Osteocyte (in vitro differentiated cells): ENCODE data around the gene CNOT1. TPM values are rescaled to one million over a fixed set of nuclear protein-coding genes. Genes with fewer than 3 reads are reported as not detected.
A peak's percentile ranks its signal among the peaks of the same experiment; 100 is the strongest.
"Not testable (repeated sequence)": the region's sequence is repeated elsewhere in the genome, so short reads cannot be mapped to it uniquely, and the experiment has no call there.

Source experiments
- DNase-seq: peaks from one replicate; pipeline ENCODE4 v3.0.0; 2021; ENCODE audit warnings: mixed read lengths; ENCODE audit not compliant: unreplicated experiment; ENCODE audit errors: extremely low spot score
- H3K27ac Mint-ChIP-seq: one replicate; pipeline ENCODE4 v1.8.0; 2021; ENCODE audit warnings: mild to moderate bottlenecking, mixed read lengths; ENCODE audit not compliant: unreplicated experiment
- H3K27me3 Mint-ChIP-seq: one replicate; pipeline ENCODE4 v1.8.0; 2021; ENCODE audit warnings: mixed read lengths; ENCODE audit not compliant: unreplicated experiment
- H3K36me3 Mint-ChIP-seq: one replicate; pipeline ENCODE4 v1.8.0; 2021; ENCODE audit warnings: mixed read lengths; ENCODE audit not compliant: unreplicated experiment
- H3K4me1 Mint-ChIP-seq: one replicate; pipeline ENCODE4 v1.8.0; 2021; ENCODE audit warnings: mixed read lengths; ENCODE audit not compliant: unreplicated experiment
- H3K4me3 Mint-ChIP-seq: one replicate; pipeline ENCODE4 v1.8.0; 2021; ENCODE audit warnings: mild to moderate bottlenecking, moderate library complexity, mixed read lengths; ENCODE audit not compliant: unreplicated experiment
- H3K9me3 Mint-ChIP-seq: one replicate; pipeline ENCODE4 v1.8.0; 2021; ENCODE audit warnings: mixed read lengths; ENCODE audit not compliant: unreplicated experiment
- CTCF ChIP-seq: fragments of 200-600 bp; sonication (generic); IDR thresholded peaks from 2 replicates; pipeline ENCODE4 v1.5.0; 2021; ENCODE audit warnings: antibody characterized with exemption, mild to moderate bottlenecking, moderate library complexity
- total RNA-seq: library from RNA; stranded (reverse); gene quantifications from 2 replicates; pipeline ENCODE4 v1.2.1, GENCODE V29; 2021

The CNOT1 gene
- total RNA-seq, 1 donor from 2014 or later = 122 TPM

DNA sequence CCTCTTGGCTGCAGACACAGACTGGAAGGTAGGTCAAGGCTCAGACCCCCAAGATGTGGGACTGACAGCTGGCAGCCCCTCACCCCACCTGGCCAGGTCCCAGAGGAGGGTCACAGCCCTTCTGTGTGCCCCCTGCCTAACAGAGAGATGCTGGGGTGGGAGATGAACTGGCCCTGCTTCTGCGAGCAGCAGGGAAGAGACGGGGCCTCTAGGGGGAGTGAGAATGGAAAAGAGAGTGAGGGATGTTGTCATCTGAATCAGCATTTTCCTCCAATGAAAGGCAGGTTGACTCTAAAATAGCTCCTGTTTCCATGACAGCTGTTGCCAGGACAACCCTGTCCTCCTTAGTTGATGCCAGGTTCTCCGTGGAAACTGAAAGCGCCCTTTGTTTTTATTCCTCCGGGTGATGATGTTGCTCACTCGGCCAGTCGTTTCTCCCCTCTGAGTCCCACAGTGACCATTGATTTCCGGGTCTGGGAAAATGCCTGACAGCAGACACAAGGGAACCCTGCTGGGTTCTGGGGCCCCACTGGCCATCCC is 134.6 kb downstream of the CNOT1 start:
- peak overlapping the region; percentile 95 for H3K27ac Mint-ChIP-seq
- no peaks in the 10 kb centered on the region for H3K27me3 Mint-ChIP-seq
- H3K36me3 Mint-ChIP-seq = no peaks in the 10 kb centered on the region
- H3K4me3 Mint-ChIP-seq = peak overlapping the region; percentile 60
- peaks cover 12% of the 10 kb centered on the region for H3K4me1 Mint-ChIP-seq
- TF ChIP-seq CTCF = peak; percentile 67
- no peaks in the 10 kb centered on the region for H3K9me3 Mint-ChIP-seq
- peak; percentile 94 for DNase-seq

- DNase-seq = no peak
- H3K27me3 Mint-ChIP-seq = peaks cover 3% of the 10 kb centered on the region
- peak overlapping the region; percentile 95 for H3K27ac Mint-ChIP-seq
- peaks cover 10% of the 10 kb centered on the region for H3K4me1 Mint-ChIP-seq
- TF ChIP-seq CTCF = no peak
- H3K36me3 Mint-ChIP-seq = no peaks in the 10 kb centered on the region
- H3K9me3 Mint-ChIP-seq = no peaks in the 10 kb centered on the region
- no peak overlapping the region for H3K4me3 Mint-ChIP-seq
Measured at GRCh38 chr16:58493756-58494431, 135.7 kb downstream of the CNOT1 start.

- peaks cover 3% of the 10 kb centered on the region for H3K27me3 Mint-ChIP-seq
- DNase-seq = no peak
- H3K36me3 Mint-ChIP-seq = no peaks in the 10 kb centered on the region
- H3K27ac Mint-ChIP-seq = no peak overlapping the region
- H3K9me3 Mint-ChIP-seq = no peaks in the 10 kb centered on the region
- H3K4me3 Mint-ChIP-seq = no peak overlapping the region
- TF ChIP-seq CTCF = no peak
- H3K4me1 Mint-ChIP-seq = peaks cover 10% of the 10 kb centered on the region
Measured at GRCh38 chr16:58492735-58493134, 136.9 kb downstream of the CNOT1 start.

GRCh38 chr16:58492066-58492465 is 137.6 kb downstream of the CNOT1 start:
- no peak for DNase-seq
- H3K4me1 Mint-ChIP-seq = peaks cover 10% of the 10 kb centered on the region

DNA sequence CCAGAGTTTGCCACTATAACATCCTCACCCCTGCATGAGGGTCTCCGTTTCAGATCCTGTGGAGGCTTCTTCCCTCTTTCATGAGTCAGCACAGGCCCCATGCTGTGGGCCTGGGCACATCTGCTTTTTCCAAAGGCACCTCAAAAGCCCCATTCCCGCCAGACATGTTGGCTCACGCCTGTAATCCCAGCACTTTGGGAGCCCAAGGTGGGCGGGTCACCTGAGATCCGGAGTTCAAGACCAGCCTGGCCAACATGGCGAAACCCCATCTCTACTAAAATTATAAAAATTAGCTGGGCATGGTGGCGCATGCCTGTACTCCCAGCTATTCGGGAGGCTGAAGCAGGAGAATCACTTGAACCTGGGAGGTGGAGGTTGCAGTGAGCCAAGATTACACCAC is 139.1 kb downstream of the CNOT1 start:
- not testable (repeated sequence) for H3K27ac Mint-ChIP-seq, H3K27me3 Mint-ChIP-seq, H3K36me3 Mint-ChIP-seq, H3K4me1 Mint-ChIP-seq, H3K9me3 Mint-ChIP-seq, H3K4me3 Mint-ChIP-seq, DNase-seq

More at GRCh38 chr16:58492066-58492465, 137.6 kb downstream of the CNOT1 start:
- no peak for TF ChIP-seq CTCF
- peaks cover 3% of the 10 kb centered on the region for H3K27me3 Mint-ChIP-seq
- H3K36me3 Mint-ChIP-seq = no peaks in the 10 kb centered on the region
- no peak overlapping the region for H3K27ac Mint-ChIP-seq
- no peak overlapping the region for H3K4me3 Mint-ChIP-seq
- no peaks in the 10 kb centered on the region for H3K9me3 Mint-ChIP-seq
